Activated CD4-positive, alpha-beta T cell treated with anti-CD3 and anti-CD28 coated beads, Interleukin-2, amount 50 U/mL, for 24 hours (primary cell): ENCODE measurements around the gene SYNE4.
"Not testable (repeated sequence)": the region's sequence is repeated elsewhere in the genome, so short reads cannot be mapped to it uniquely, and the experiment has no call there.

Experiments
- DNase-seq, 2 donors: peaks; one replicate each; pipeline ENCODE4 v3.0.0-alpha.2; 2020; ENCODE audit warnings: low read depth in 1 of 2, low spot score in 1 of 2

The SYNE4 gene

DNA sequence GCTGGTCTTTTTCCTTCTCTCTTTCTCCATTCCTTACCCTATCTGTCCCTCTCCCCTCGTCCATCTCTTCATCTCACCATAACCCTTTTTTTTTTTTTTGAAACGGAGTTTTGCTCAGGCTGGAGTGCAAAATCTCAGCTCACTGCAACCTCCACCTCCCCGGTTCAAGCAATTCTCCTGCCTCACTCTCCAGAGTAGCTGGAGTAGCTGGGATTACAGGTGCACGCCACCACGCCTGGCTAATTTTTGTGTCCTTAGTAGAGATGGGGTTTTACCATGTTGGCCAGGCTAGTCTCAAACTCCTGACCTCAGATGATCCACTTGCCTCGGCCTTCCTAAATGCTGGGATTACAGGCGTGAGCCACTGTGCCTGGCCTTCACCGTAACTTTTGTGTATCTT lies 51.2 kb downstream of the SYNE4 start:
- DNase-seq = not testable (repeated sequence)

DNA sequence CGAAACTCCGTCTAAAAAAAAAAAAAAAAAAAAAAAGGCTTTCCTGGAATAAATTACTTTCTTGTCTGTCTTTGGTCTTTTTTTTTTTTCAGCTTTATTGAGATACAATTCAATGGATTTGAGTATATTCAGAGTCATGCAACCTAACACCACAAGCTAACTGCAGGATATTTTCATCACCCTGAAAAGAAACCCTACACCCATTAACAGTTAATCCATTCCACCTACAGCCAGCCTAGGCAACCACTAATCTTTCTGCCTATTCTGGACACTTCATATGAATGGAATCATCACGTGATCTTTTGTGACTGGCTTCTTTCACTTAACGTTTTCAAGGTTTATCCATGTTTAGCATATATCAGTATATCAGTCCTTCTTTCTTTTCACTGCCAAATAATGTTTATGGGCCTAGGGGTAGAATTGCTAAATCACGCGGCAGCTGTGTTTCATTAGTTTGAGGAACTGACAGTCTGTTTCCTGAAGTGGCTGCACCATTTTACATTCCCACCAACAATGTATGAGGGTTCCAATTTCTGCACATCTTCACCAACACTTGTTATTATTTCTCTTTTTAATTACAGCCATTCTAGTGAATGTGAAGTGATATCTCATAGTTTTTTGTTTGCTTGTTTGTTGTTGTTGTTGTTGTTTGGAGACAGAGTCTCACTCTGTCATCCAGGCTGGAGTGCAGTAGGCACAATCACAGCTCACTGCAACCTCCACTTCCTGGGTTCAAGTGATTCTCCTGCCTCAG lies 52.6 kb downstream of the SYNE4 start:
- DNase-seq = no peak
